Measurements from ENCODE around the gene NXPH1.

Gene NXPH1

GRCh38 chr7:8437606-8438005 is 4.2 kb downstream of the NXPH1 start:
- no peak for DNase-seq

GRCh38 chr7:8440670-8441069 is 7.3 kb downstream of the NXPH1 start:
- no peak for DNase-seq

GRCh38 chr7:8441106-8441965 is 7.9 kb downstream of the NXPH1 start:
- no peak for DNase-seq

GRCh38 chr7:8442051-8442813 is 8.8 kb downstream of the NXPH1 start:
- DNase-seq: no peak

GRCh38 chr7:8442814-8443304 is 9.4 kb downstream of the NXPH1 start:
- DNase-seq: peak; percentile 86

- DNase-seq: no peak
Measured at GRCh38 chr7:8443576-8444467, 10.4 kb downstream of the NXPH1 start.

- DNase-seq: no peak
Measured at GRCh38 chr7:8444468-8444769, 11.0 kb downstream of the NXPH1 start.

GRCh38 chr7:8453535-8453934 is 20.1 kb downstream of the NXPH1 start:
- DNase-seq: no peak

- no peak for DNase-seq
Measured at GRCh38 chr7:8455426-8455825, 22.0 kb downstream of the NXPH1 start.

- DNase-seq: no peak
Measured at GRCh38 chr7:8462309-8462708, 28.9 kb downstream of the NXPH1 start.

GRCh38 chr7:8465338-8465737 is 31.9 kb downstream of the NXPH1 start:
- DNase-seq: no peak

GRCh38 chr7:8480527-8480926 is 47.1 kb downstream of the NXPH1 start:
- no peak for DNase-seq

- DNase-seq: no peak
Measured at GRCh38 chr7:8481096-8481495, 47.7 kb downstream of the NXPH1 start.

GRCh38 chr7:8481752-8482446 is 48.5 kb downstream of the NXPH1 start:
- peak; percentile 68 for DNase-seq

- DNase-seq: no peak
Measured at GRCh38 chr7:8490391-8491045, 57.1 kb downstream of the NXPH1 start.

- DNase-seq: no peak
Measured at GRCh38 chr7:8491106-8491505, 57.7 kb downstream of the NXPH1 start.

- no peak for DNase-seq
Measured at GRCh38 chr7:8491544-8492489, 58.4 kb downstream of the NXPH1 start.

- DNase-seq: no peak
Measured at GRCh38 chr7:8499128-8499527, 65.7 kb downstream of the NXPH1 start.

- no peak for DNase-seq
Measured at GRCh38 chr7:8500286-8500685, 66.9 kb downstream of the NXPH1 start.

- no peak for DNase-seq
Measured at GRCh38 chr7:8507566-8507965, 74.2 kb downstream of the NXPH1 start.

GRCh38 chr7:8509621-8510020 is 76.2 kb downstream of the NXPH1 start:
- no peak for DNase-seq
